Epidermal melanocyte (primary cell): ENCODE data around the gene CFAP43.
"Not testable (repeated sequence)": the region's sequence is repeated elsewhere in the genome, so short reads cannot be mapped to it uniquely, and the experiment has no call there.

Source experiments
- DNase-seq: peaks from one replicate; pipeline ENCODE4 v3.0.0; 2011; ENCODE audit warnings: low spot score; ENCODE audit not compliant: insufficient read length

Gene CFAP43

DNA sequence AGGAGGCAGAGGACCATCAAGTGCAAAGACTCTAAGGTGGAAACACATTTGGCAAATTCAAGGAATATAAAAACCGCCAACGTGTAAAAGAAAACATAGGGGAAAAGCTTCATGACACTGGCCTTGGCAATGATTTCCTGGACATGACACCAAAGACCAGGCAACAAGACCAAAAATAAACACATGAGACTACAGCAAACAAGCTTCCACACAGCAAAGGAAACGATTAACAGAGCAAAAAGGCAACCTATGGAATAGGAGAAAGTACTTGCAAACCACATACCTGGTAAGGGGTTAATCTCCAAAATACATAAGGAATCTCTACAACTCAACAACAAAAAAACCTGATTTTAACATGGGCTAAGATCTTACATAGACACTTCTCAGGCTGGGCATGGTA lies 26.0 kb upstream of the CFAP43 start:
- DNase-seq: no peak

DNA sequence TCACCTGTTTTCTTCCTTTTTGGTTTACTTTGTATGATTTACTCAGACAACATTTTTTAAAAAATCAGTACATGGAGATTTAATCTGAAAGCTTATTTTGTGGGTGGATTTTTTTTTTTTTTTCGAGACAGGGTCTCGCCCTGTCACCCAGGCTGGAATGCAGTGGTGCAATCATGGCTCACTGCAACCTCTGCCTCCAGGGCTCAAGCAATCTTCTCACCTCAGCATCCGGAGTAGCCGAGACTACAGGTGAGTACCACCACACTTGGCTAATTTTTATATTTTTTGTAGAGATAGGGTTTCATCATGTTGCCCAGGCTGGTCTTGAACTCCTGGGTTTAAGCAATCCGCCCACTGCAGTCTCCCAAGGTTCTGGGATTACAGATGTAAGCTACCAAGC lies 25.1 kb upstream of the CFAP43 start:
- no peak for DNase-seq

DNA sequence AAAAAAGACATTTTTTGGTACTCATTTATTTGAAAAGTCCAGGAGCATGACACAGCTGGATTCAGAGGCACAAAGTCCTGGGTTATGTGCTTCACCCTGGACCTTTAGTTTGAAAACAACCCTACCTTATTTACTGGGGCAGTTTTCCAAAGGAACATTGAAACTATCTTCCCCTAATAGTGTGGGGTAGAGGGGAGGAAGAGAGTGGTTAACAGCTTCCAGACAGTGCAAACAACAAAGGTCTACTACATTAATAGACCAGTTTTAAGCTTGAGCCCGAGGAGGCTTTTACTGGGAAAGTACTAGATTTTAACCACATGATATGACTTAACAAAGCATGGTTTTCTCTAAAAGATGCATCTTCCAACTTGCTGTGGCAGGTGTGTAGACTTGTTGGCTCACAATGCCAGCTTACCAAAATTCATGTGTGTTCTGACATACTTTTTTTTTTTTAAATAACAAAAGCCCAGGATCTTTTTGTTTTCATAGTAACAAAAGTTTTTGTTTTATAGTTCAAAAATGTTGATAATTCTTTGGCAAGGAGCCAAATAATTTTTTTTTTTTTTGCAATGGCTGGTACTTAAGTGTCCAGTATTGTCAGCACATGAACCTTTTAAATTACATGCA lies 24.3 kb upstream of the CFAP43 start:
- no peak for DNase-seq

DNA sequence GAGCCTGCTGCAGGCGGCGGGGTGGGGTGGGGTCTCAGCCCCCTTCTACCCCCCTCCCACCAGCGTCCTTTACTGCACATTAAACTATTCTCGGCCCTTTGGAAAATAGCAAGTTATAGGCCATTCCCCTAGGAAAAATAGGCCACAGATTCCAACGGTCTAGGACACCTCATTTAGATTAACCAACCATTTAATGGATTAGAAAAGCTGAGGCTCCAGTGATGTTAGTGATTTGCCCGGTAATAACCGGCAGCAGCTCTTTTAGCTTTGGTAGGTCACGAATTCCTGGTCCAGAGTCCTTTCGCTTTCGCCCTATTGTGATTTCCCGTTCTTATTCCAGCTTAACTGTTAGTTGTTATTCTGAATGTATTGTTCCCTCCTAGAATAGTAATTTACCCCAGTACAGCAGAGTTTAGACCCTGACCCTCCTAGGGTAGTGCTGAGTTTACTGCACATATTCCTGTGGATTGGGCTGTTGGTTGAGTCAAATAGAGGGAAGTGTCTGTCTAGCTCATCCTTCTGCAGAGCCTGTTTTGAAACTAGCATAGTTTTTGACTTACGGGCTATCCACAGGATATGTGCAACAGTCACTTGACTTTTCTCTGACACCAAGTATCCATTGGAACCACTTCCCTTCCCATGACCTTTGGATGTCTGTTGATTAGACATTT lies 23.3 kb upstream of the CFAP43 start:
- peak; percentile 52 for DNase-seq

DNA sequence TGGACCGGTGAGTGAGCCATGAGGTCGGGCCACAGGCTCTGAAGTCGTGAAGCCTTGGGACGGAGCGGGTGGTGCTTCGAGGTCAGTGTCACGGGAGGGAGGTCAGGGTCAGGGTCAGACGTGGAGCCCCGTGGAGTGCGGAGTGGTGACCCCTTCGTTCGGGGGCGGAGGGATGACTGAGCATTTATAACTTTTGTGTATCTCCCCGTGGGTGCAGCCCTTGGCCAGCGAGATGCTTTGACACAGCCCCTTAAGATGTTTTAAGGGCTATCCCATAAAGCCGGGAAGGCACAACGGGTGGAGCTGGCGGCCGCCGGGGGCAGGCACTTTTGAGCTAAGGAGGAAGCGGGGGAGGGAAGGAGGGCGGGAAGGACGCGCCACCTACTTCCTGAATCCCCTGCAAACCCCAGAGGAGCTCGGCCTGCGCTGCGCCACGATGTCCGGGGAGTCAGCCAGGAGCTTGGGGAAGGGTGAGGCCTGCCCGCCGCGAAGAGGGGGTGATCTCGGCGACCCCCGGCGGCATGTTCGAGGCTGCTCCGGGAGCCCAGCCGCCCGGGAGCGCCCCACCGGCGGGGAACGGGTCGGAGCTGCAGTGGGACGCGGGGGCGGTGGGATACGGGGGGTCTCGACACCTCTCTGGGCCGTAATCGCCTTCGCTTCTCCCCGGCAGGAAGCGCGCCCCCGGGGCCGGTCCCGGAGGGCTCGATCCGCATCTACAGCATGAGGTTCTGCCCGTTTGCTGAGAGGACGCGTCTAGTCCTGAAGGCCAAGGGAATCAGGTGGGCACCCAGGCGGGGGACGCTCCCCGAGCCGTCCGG lies 22.5 kb upstream of the CFAP43 start, which contains the start of gene GSTO1:
Gene GSTO1, plus strand, starts transcription at position 400 of the 818 bp plus-strand sequence. Its CDS starts 37 bp downstream, at position 437.
- DNase-seq: peak; percentile 75

DNA sequence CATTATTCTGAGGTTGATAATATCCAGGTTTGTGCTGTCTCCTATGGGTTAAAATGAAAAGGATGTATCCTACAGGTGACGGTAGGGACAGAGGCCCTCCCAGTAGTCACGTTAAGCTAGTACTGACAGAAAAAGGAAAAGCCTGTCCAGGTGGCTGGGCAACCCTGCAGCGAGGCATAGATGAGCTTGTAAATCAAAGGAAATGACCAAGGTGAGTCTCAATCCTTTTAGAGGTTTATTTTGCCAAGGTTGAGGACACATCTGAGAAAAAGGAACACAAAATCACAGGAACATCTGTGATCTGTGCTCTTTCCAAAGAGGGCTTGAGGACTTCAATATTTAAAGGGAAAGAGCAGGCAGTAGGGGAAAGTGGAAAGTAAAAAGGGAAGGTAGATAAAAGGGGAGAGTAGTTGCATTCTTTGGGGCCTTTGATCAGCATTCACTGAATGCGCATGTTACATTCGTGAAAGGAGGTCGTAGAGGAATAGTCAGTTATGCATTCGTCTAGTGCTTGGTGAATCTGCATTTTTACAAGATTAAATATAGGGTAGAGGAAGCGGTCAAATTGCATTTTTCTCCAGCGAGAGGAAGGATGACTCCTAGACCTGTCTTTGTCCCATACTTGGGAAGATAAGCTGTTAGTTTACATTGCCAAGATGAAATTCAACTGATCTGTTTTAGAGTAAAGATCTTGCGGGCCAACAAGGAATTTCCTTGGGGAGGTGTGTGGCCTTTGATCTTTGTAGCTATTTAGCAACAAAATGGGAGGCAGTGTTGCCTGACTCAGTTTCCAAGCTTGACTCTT lies 21.6 kb upstream of the CFAP43 start:
- no peak for DNase-seq

DNA sequence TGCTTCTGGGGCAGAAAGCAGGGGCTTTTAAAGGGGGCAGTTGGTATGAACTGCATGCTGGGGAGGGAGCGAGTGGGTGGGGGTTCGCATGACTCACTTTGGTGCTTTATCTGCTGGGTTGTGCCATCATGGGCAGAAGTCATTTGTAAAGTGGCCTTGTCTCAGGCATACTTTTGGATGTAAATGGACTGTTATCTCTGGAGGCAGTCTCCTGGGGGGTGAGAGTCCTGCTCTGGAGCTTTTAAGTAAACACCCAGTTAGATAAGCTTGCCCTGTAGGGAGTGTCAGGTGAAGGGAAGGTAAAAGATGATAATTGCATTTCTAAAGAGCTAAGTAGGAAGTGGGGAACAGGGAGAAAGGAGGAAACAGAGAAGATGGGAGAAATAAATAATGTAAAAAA lies 20.9 kb upstream of the CFAP43 start:
- DNase-seq: no peak

DNA sequence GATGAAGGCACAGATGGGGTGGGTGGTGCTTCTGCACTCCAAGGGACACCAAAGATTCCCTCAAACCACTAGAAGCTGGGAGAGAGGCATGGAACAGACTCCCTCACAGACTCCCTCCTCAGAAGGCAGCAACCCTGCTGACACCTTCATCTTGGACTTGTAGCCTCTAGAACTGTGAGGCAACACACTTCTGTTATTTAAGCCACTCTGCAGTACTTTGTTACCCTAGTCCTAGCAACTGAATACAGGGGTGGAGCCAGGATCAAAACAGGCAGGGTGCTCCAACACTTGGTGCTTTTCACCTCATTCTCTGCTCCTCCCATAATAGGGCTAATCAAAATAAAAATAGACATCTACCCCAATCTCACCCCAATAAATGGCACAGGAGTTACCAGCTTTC lies 20.2 kb upstream of the CFAP43 start:
- no peak for DNase-seq

DNA sequence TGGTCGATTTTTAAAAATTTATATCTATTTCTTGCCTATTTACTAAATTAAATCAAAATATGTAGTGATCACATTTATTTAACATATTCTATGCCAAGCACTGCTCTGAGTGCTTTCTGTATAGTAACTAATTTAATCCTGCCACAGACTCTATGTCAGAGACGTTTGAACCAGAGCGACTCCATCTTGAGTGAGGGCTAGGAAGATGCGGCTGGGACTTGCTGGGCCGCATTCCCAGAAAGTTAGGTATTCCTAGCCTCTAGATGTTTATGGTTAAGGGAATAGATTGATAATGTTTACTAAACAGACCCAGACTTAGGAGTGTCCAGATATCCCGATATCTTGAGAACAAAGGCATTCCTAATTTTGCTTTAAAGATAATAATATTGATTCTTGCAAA lies 19.3 kb upstream of the CFAP43 start:
- DNase-seq: no peak

DNA sequence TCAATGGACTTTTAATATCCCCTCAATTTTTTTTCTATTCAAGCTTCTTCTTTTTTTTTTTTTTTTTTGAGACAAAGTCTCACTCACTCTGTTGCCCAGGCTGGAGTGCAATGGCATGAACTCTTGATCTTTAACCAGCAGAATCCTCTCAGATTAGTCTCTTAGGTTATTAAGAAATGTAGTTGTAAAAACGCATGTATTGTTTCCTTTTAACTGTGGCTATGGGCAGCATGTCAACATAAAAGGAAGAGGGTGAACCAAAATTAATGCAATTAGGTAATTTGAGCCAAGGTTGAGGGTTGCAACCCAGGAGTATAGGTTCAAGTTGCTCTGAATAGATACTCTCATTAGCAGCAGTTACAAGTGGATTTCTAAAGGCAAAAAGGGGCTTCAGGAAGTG lies 18.2 kb upstream of the CFAP43 start:
- no peak for DNase-seq

DNA sequence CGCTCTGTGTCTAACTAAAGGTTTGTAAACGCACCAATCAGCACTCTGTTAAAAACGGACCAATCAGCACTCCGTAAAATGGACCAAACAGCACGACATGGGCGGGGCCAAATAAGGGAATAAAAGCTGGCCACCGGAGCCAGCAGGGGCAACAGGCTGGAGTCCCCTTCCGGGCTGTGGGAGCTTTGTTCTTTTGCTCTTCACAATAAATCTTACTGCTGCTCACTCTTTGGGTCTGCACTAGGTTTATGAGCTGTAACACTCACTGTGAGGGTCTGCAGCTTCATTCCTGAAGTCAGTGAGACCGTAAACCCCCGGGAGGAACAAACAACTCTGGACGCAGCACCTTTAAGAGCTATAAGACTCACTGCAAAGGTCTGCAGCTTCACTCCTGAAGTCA lies 16.8 kb upstream of the CFAP43 start:
- not testable (repeated sequence) for DNase-seq

DNA sequence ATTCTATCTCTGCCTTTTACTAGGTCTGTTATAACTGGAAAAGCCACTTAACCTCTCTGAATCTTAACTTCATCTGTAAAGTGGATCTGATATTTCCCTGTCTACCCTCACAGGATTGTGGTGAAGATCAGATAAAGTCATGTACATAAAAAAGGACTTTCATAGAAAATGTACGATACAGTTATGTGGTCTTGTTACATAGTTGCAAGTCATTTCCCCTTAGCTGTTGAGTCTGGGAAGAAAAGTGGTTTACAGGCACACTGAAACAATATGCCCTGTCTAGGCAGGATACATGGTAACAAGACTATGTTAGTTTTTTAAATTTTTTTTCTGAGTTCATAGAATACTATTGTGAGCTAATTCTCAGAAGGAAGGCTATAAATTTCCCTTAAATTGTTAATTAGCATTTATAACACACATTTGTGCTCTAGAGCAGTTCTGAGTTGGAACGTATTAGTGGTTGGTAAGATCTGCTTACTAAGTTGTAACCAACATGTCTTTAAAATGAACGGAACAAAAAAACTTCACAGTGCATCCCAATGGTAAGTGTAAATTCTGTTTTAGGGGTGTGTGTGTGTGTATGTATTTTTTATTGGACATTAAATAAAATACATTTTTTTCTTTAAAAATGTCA lies 15.5 kb upstream of the CFAP43 start:
- no peak for DNase-seq

DNA sequence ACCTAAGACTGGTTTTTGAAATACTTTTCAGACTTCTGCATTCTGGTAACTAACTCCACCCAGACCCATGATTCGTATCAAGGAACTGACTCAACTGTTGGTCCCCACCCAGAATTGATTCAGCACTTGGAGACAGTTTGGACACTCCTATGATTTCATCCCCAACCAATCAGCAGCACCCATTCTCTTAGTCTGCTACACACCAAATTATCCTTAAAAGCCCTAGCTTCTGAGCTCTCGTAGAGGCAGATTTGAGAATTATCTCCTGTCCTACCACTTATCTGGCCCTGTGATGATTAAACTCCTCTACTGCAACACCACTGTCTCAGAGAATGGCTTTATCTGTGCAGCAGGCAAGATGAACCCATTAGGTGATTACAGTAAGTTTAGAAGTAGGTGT lies 14.8 kb upstream of the CFAP43 start:
- no peak for DNase-seq

DNA sequence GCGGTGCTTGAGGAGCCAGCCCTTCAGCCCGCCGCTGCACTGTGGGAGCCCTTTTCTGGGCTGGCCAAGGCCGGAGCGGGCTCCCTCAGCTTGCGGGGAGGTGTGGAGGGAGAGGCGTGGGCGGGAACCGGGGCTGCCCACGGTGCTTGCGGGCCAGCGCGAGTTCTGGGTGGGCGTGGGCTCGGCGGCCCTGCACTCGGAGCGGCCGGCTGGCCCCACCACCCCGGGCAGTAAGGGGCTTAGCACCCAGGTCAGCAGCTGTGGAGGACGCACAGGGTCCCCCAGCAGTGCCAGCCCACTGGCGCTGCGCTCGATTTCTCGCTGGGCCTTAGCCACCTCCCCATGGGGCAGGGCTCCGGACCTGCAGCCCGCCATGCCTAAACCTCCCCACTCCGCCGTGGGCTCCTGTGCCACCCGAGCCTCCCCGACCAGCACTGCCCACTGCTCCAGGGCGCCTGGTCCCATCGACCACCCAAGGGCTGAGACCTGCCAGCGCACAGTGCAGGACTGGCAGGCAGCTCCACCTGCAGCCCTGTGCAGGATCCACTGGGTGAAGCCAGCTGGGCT lies 13.0 kb upstream of the CFAP43 start:
- no peak for DNase-seq

DNA sequence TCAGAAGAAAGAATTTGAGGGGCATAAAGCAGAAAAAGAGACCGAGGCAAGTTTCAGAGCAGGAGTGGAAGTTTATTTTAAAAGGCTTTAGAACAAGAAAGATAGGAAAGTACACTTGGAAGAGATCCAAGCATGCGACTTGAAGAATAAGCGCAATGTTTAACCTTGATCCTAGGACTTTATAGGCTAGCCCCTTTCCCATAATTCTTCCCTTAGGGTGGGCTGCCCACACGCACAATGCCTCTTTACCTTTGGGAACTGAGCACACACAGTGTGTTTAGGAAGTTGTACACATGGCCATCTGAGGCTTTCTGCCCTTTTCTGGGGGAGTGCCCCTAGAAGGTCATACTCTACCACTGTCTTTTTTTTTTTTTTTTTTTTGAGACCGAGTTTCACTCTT lies 11.3 kb upstream of the CFAP43 start:
- DNase-seq: no peak

DNA sequence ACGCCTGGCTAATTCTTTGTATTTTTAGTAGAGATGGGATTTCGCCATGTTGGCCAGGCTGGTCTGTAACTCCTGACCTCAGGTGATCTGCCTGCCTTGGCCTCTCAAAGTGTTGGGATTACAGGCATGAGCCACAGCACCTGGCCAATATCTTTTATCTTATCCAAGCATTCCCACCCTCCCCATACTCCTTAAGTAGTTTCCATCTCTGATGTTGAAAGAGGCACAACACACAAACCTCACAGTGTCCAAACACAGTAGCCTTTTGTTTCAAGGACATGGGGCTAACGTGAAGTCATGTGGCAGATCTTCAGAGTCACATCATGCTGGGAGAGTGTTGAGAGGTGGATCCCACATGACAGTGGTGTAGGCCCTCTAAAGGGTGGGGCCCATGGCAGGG lies 10.8 kb upstream of the CFAP43 start:
- DNase-seq: peak; percentile 50

DNA sequence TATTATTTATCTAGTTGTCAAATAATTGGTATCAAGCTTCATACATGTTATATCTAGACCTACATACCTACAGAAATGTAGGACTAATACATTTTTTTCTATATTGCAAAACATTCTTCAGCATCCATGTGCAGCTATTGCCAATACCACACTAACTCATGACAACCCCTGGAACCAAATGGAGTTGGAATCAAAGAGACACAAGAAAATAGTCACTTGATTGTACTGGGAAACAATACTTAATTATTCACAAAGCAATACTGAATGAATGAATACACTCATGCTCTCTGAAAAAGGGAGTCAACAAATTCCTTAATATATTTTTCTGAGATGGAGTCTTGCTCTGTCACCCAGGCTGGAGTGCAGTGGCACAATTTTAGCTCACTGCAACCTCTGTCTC lies 10.4 kb upstream of the CFAP43 start:
- DNase-seq: no peak

DNA sequence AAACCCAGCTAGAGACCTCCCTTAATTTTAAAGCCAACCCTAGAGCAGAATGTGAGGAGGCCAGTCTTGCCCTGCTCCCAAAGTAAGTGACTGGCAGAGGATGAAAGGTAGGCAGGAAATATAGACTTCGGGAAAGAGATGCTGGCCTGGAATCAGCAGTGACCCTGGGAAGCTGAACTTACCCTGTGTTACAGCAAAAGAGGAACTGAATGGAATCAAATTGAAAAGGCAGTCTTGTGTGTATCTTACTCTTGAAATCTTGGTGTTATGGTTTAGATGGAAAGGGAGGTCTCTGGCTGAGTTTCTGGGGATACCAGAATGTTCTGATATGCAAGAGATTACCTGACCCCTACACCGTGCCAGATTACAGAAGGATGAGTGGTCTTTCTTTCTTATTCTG lies 7.9 kb upstream of the CFAP43 start:
- no peak for DNase-seq

DNA sequence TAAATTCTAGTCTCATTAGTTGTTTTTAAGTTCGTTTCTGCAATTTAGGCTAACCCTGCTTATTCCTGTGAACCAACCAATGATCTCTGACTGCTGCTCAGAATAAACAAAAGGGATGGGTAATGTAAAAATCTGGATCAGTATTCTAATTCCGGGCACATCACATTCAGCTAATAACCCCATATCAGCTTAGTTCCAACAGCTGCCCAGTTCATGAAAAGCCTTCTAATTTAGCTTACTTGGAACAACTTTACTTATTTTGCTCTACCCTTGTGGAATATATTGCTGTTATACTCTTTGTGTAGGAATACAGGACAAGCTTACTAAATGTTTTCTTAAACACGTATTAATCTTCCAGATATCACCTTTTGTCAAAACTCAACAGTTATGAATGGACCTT lies 3.6 kb upstream of the CFAP43 start:
- no peak for DNase-seq

DNA sequence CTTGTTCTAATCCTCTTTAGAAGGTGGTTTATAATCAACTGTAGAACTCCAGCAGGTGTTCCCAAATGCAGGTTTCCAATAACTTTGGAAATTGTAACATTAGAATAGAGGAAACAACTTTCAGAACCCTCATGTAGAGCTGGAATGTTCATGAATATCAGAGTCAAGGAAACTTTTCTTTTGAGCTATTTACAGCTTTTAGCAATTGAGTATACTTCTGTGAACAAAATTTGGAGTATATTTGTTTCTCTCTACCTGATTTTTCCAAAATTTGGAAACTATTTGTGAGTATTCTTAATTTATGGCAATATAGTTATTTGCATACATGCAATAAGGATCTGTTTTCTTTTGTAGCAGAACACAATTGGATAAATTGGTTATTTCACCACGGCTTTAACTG lies 2.8 kb upstream of the CFAP43 start:
- no peak for DNase-seq

DNA sequence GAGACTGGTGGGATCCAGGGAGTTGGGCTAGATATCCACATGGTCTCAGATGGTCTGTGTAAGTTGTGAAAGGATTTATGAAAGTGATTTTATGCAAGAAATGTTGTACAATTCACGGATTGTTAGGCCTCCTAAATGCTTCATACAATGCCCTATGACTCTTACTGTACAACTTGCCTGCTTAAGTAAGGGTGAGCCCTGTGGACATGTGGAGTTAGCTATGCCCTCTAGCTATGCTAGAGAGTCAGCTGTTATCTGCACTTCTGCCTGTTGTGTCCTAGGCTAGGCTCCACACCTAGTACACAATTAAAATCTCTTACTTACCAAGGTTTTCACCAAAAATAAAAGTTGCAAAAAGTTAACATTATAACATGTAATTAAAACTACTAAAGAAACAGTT lies 1.7 kb upstream of the CFAP43 start:
- DNase-seq: no peak
